C4-2B (cell line): ENCODE data around the gene GABRG3.
A peak's percentile ranks its signal among the peaks of the same experiment; 100 is the strongest.

ENCODE experiments used
- H3K27ac ChIP-seq: fragments of 450-650 bp; 2 replicates; pipeline ENCODE4 v1.5.1; 2017
- CTCF ChIP-seq: fragments of 450-650 bp; conservative IDR thresholded peaks from 2 replicates; pipeline ENCODE4 v1.5.1; 2017; ENCODE audit warnings: mild to moderate bottlenecking
- ZFX ChIP-seq: fragments of 450-650 bp; IDR thresholded peaks from 2 replicates; pipeline ENCODE4 v1.6.1; 2017

Gene GABRG3

GRCh38 chr15:27336676-27337075 is 365.7 kb downstream of the GABRG3 start:
- H3K27ac ChIP-seq, result no peak overlapping the region
- TF ChIP-seq CTCF (no peak), ZFX (no peak)

GRCh38 chr15:27339138-27339537 is 368.2 kb downstream of the GABRG3 start:
- H3K27ac ChIP-seq, result no peak overlapping the region
- peak; percentile 22 for TF ChIP-seq CTCF
- no peak for TF ChIP-seq ZFX

- H3K27ac ChIP-seq, result no peak overlapping the region
- TF ChIP-seq CTCF, result no peak
- no peak for TF ChIP-seq ZFX
These were observed 370.9 kb downstream of the GABRG3 start for GRCh38 chr15:27341780-27342343.

- no peak for TF ChIP-seq ZFX
- no peak for TF ChIP-seq CTCF
- no peak overlapping the region for H3K27ac ChIP-seq
These were observed 372.0 kb downstream of the GABRG3 start for GRCh38 chr15:27342991-27343390.

GRCh38 chr15:27352136-27352535 is 381.2 kb downstream of the GABRG3 start:
- no peak for TF ChIP-seq CTCF
- no peak for TF ChIP-seq ZFX

GRCh38 chr15:27353856-27354255 is 382.9 kb downstream of the GABRG3 start:
- no peak overlapping the region for H3K27ac ChIP-seq
- TF ChIP-seq ZFX (no peak), CTCF (no peak)

More at GRCh38 chr15:27352136-27352535, 381.2 kb downstream of the GABRG3 start:
- H3K27ac ChIP-seq, result no peak overlapping the region

GRCh38 chr15:27358751-27359434 is 387.9 kb downstream of the GABRG3 start:
- H3K27ac ChIP-seq, result no peak overlapping the region
- TF ChIP-seq ZFX (no peak), CTCF (peak; percentile 97)
